SH-SY5Y (cell line): Measurements from ENCODE around the gene SOX6.

Source experiments
- GATA2 ChIP-seq: IDR thresholded peaks from 2 replicates; pipeline ENCODE4 v1.6.1; 2011; ENCODE audit warnings: mild to moderate bottlenecking, low read depth, low read length
- GATA3 ChIP-seq: IDR thresholded peaks from 2 replicates; pipeline ENCODE4 v1.6.1; 2011; ENCODE audit warnings: low read depth, mild to moderate bottlenecking, low read length, moderate library complexity

GRCh38 chr11:16089481-16089880, 266.9 kb downstream of the SOX6 start:
- TF ChIP-seq GATA3 (no peak), GATA2 (no peak)
